ENCODE measurements around the gene ZNF213. TPM values are rescaled to one million over a fixed set of nuclear protein-coding genes. Genes with fewer than 3 reads are reported as not detected.
A peak's percentile ranks its signal among the peaks of the same experiment; 100 is the strongest.

ZNF213 gene
- total RNA-seq, 1 experiment from 2014 or later: 15.9 TPM

DNA sequence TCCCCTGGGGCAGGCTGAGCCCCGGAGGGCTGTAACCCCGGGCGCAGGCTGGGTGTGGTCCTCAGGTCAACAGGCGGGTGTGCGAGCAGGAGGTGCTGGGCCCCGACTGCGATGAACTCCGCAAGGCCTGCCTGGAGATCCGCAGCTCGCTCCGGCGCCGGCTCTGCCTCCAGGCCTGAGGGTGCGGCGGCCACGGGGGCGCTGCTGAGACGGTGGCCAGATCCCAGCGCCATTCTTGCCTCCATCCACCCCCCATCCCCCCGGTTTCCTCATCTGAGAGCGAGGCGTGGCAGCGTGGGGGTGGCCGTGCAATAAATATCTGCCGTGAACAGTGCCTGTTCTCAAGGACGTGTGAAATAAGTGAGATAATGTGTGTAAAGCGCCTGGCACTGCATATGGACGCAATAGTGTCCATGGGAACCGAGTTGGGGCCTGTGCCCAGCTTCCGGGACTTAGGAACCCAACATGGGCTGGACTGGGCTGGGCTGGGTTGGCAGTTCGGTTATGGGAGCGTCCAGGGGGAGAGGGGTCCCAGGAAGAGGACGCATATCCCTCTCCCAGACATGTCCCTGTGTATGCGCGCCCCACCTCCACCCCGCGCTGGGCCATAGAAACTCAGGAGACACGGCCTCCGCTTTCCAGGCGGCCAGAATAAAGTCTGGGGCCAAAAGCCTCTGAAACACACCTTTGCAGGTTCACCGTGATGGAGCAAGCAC lies 15.0 kb downstream of the ZNF213 start:
- Histone ChIP-seq H4K20me1 (ENCODE audit: insufficient read depth) (no peaks in the 10 kb centered on the region), H3K4me3 (peak overlapping the region; percentile 99), H3F3A (ENCODE audit: insufficient read depth, low read depth) (peaks cover 38% of the 10 kb centered on the region), H3K27ac (peak overlapping the region; percentile 75), H3K9me3 (ENCODE audit: insufficient read depth, low read depth) (no peaks in the 10 kb centered on the region), H2AFZ (peak overlapping the region; percentile 95), H3K4me1 (replicated peaks; ENCODE audit: insufficient read depth) (peaks cover 6% of the 10 kb centered on the region), H3K36me3 (ENCODE audit: low read depth) (no peaks in the 10 kb centered on the region), H3K79me2 (ENCODE audit: low read depth) (no peaks in the 10 kb centered on the region), H3K9me2 (ENCODE audit: insufficient read depth) (no peaks in the 10 kb centered on the region), H3K4me2 (peak overlapping the region; percentile 97), H3K27me3 (ENCODE audit: insufficient read depth, low read depth) (no peaks in the 10 kb centered on the region)
- POLR2A ChIA-PET (ENCODE audit: unreplicated experiment): interaction anchor here (0.5 to 2.2 kb wide), 10 partner anchors 10 to 608 kb away, joined by 3 to 37 read pairs (median 6); partner anchors contain the start of genes OR1F1 and ZNF213
- CTCF ChIA-PET: interaction anchor here (0.8 to 1.1 kb wide), 2 partner anchors 13 to 20 kb away, joined by 4 read pairs; no protein-coding TSS in a partner anchor
- DNase-seq: peak; percentile 49 to 73
- BruUV-seq (replicated peaks): TSS peak; percentile 21
- TF ChIP-seq, protein P1, sequence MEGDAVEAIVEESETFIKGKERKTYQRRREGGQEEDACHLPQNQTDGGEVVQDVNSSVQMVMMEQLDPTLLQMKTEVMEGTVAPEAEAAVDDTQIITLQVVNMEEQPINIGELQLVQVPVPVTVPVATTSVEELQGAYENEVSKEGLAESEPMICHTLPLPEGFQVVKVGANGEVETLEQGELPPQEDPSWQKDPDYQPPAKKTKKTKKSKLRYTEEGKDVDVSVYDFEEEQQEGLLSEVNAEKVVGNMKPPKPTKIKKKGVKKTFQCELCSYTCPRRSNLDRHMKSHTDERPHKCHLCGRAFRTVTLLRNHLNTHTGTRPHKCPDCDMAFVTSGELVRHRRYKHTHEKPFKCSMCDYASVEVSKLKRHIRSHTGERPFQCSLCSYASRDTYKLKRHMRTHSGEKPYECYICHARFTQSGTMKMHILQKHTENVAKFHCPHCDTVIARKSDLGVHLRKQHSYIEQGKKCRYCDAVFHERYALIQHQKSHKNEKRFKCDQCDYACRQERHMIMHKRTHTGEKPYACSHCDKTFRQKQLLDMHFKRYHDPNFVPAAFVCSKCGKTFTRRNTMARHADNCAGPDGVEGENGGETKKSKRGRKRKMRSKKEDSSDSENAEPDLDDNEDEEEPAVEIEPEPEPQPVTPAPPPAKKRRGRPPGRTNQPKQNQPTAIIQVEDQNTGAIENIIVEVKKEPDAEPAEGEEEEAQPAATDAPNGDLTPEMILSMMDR (conservative IDR thresholded peaks at IDR 0.05): no peak; the same call in 1 of the 2 replicates
- no peak for TF ChIP-seq EZH2 (IDR thresholded peaks at IDR 0.05; ENCODE audit: low read depth)
- intact Hi-C loops (cut with micrococcal nuclease; ENCODE audit: unreplicated experiment): loop anchor here (1.0 to 10.0 kb wide), 6 partner anchors 9 to 495 kb away; partner anchors contain the start of genes OR1F1, ZNF174, ZNF213 and ZSCAN32

DNA sequence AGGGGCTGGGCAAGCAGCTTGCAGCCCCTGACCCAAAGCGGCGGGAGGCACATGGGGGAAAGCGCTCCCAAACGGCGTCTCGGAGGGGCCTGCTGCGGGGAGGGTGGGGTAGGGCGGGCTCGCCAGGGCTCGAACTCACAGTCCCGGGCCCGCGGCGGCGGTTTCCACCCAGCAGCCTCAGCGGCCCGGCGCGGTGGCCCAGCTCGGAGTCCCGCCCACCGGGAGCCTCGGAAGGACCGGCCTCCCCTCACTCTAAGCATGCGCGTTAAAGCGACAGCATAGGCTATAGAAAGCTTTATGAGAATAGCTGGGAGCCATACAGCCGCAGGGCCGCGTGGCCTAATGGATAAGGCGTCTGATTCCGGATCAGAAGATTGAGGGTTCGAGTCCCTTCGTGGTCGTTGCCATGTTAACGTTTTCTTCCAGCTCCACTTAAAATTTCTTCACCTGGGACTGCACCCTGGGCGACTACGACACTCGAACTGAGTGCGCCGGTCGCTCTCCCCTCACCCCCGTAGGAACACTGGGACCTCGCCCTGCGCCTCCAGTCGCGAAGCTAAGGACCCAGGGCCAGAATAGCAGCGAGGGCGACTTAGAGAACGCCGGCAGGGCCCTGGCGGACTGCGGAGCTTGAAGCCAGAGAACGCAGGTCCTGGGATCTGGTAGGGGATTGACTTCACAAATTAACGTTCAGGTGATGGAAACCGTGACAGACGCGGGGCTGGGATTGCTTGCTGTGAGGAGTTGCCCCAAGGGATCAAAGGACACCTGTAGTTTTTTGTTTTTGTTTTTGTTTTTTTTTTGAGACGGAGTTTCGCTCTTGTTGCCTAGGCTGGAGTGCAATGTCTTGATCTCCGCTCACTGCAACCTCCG lies 15.8 kb downstream of the ZNF213 start:
- H3K4me2 ChIP-seq: peak overlapping the region; percentile 97
- peaks cover 46% of the 10 kb centered on the region for H3F3A ChIP-seq (ENCODE audit: insufficient read depth, low read depth)
- ChIA-PET CTCF (interaction anchor here (0.8 to 1.1 kb wide), 2 partner anchors 12 to 21 kb away, joined by 4 read pairs; no protein-coding TSS in a partner anchor), POLR2A (ENCODE audit: unreplicated experiment) (interaction anchor here (0.5 to 2.2 kb wide), 14 partner anchors 8 to 608 kb away, joined by 3 to 37 read pairs (median 6); partner anchors contain the start of genes OR1F1, ZNF213 and ZSCAN32)
- H3K4me3 ChIP-seq: peak overlapping the region; percentile 99
- H3K36me3 ChIP-seq (ENCODE audit: low read depth): no peaks in the 10 kb centered on the region
- H2AFZ ChIP-seq: peak overlapping the region; percentile 95
- DNase-seq: peak; percentile 91 to 99
- peak overlapping the region; percentile 75 for H3K27ac ChIP-seq
- intact Hi-C loops (cut with micrococcal nuclease; ENCODE audit: unreplicated experiment): loop anchor here (1.0 to 10.0 kb wide), 6 partner anchors 8 to 494 kb away; partner anchors contain the start of genes OR1F1, ZNF174, ZNF213 and ZSCAN32
- H3K79me2 ChIP-seq (ENCODE audit: low read depth): no peaks in the 10 kb centered on the region
- H3K9me3 ChIP-seq (ENCODE audit: insufficient read depth, low read depth): no peaks in the 10 kb centered on the region
- H3K4me1 ChIP-seq (replicated peaks; ENCODE audit: insufficient read depth): peaks cover 6% of the 10 kb centered on the region
- TSS peak; percentile 90 for BruUV-seq (replicated peaks)
- no peaks in the 10 kb centered on the region for H3K27me3 ChIP-seq (ENCODE audit: insufficient read depth, low read depth)
- H3K9me2 ChIP-seq (ENCODE audit: insufficient read depth): no peaks in the 10 kb centered on the region
- TF ChIP-seq, protein P1 (conservative IDR thresholded peaks at IDR 0.05): no peak
- TF ChIP-seq EZH2 (IDR thresholded peaks at IDR 0.05; ENCODE audit: low read depth): no peak
- no peaks in the 10 kb centered on the region for H4K20me1 ChIP-seq (ENCODE audit: insufficient read depth)

DNA sequence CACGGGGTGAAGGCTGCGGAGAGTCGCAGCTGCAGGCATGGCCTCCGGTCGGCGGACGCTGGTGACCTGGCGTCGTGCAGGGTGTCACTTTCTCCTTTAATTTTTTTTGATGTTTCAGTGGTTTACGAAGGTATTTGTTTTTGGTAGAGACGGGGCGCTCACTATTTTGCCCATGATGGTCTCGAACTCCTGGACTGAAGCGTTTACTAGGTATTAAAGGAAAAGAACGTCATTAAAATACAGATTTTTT lies 17.1 kb downstream of the ZNF213 start:
- no peaks in the 10 kb centered on the region for H3K9me2 ChIP-seq (ENCODE audit: insufficient read depth)
- peaks cover 6% of the 10 kb centered on the region for H3K4me1 ChIP-seq (replicated peaks; ENCODE audit: insufficient read depth)
- intact Hi-C loops (cut with micrococcal nuclease; ENCODE audit: unreplicated experiment): loop anchor here (1.0 to 10.0 kb wide), 2 partner anchors 348 to 493 kb away; no protein-coding TSS in a partner anchor
- TF ChIP-seq, protein P1 (conservative IDR thresholded peaks at IDR 0.05): no peak
- TF ChIP-seq EZH2 (IDR thresholded peaks at IDR 0.05; ENCODE audit: low read depth): no peak
- no peaks in the 10 kb centered on the region for H3K79me2 ChIP-seq (ENCODE audit: low read depth)
- peak overlapping the region; percentile 61 for H3K4me3 ChIP-seq
- peak overlapping the region; percentile 16; the same call in 1 of the 2 replicates for H3K27ac ChIP-seq
- peak overlapping the region; percentile 75 for H2AFZ ChIP-seq
- no TSS peak for BruUV-seq (replicated peaks)
- no peaks in the 10 kb centered on the region for H3K9me3 ChIP-seq (ENCODE audit: insufficient read depth, low read depth)
- H3K36me3 ChIP-seq (ENCODE audit: low read depth): no peaks in the 10 kb centered on the region
- no peaks in the 10 kb centered on the region for H3K27me3 ChIP-seq (ENCODE audit: insufficient read depth, low read depth)
- peak overlapping the region; percentile 84 for H3K4me2 ChIP-seq
- ChIA-PET POLR2A (ENCODE audit: unreplicated experiment) (no interaction called here), CTCF (no interaction called here)
- H3F3A ChIP-seq (ENCODE audit: insufficient read depth, low read depth): peaks cover 58% of the 10 kb centered on the region
- no peaks in the 10 kb centered on the region for H4K20me1 ChIP-seq (ENCODE audit: insufficient read depth)
- DNase-seq: no peak
